LNCAP (cell line): ENCODE results near the gene IL13.

ENCODE experiments used
- TF ChIP-seq, protein P1 (sequence below): fragments of 450-650 bp; IDR thresholded peaks from 2 replicates; pipeline ENCODE4 v1.5.1; 2017; ENCODE audit warnings: mild to moderate bottlenecking

IL13 gene

DNA sequence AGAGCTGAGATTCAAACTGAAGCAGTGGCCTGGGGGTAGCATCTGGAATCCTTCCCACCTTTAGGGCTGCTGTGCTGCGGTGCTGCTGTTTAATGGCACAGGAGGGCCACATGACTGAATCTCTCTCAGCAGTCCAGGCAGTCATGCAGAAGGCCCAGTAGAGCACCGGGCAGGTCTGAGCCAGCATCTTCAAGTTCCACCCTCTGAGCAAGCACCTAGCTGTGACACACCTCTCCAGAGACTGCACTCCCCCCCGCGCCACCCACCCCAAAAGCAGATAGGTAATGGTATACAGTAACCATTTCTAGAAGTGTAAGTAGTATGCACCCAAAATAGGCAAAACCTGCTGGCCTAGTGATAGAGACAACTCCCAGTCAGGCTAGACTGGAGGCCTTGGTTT, 24.0 kb downstream of the IL13 start:
- TF ChIP-seq, protein P1, sequence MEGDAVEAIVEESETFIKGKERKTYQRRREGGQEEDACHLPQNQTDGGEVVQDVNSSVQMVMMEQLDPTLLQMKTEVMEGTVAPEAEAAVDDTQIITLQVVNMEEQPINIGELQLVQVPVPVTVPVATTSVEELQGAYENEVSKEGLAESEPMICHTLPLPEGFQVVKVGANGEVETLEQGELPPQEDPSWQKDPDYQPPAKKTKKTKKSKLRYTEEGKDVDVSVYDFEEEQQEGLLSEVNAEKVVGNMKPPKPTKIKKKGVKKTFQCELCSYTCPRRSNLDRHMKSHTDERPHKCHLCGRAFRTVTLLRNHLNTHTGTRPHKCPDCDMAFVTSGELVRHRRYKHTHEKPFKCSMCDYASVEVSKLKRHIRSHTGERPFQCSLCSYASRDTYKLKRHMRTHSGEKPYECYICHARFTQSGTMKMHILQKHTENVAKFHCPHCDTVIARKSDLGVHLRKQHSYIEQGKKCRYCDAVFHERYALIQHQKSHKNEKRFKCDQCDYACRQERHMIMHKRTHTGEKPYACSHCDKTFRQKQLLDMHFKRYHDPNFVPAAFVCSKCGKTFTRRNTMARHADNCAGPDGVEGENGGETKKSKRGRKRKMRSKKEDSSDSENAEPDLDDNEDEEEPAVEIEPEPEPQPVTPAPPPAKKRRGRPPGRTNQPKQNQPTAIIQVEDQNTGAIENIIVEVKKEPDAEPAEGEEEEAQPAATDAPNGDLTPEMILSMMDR: no peak

DNA sequence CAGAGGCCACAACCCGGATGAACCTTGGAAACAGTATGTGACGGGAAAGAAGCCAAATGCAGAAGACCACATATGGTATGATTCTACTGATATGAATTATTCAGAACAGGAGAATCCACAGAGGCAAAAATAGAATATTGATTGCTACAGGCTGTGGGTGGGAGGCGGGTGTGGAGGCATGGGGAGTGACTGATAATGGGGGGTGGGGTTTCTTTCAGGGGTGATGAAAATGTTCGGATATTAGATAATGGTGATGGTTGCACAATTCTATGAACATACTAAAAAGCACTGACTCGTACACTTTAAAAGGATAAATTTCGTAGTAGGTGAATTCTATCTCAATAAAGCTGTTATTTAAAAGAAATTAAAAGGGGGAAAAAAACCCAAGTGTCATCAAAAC, 26.5 kb downstream of the IL13 start:
- TF ChIP-seq, protein P1: no peak

DNA sequence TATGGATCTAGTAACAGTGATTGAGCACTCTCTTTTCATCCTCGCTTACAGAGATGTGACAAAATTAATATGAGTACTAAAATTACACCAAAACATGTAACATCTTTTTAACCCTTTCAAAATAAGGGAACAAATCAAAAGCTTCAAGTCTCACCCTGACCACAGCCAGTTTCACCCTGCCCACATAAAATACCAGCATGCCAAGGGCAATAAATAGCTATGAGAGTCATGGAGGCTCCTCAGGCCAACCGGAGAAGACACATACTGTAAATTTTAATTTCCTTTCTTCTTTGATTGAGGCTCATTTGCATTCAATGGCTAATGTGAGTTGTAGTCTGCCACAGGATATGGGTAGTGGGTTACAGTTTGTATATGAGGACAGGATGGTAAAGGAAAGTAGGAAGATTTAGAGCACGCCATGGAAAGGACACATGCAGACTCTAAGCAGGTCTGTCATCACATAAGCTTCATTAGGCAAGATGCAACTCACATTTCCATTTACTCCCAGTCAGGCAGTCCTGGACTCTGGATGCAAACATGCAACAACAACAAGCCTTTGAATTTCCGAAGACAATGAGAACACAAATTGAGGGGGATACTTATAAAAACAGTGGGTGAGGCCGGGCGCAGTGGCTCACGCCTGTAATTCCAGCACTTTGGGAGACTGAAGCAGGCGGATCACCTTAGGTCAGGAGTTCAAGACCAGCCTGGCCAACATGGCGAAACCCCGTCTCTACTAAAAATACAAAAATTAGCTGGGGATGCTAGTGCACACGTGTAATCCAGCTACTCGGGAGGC, 27.1 kb downstream of the IL13 start:
- TF ChIP-seq, protein P1: no peak

DNA sequence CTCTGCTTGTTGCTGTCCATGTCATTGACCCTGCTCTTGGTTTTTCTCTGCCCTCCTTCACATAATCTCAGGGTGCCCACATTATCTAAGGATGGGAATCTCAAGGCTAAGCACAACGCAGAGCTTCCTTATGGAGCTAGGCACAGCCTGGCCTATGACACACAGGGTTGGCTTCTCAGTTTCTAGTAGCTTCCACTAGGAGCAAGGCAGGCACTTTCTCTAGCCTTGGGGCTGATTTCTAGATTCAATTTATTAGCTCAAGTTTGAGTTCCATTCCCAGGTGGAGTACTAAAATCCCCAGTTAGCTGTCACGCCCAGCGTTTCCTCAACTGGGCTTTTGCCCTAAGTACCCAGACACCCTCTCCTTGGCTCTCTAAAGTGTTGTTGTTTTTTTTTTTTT, 28.2 kb downstream of the IL13 start:
- TF ChIP-seq, protein P1: no peak

DNA sequence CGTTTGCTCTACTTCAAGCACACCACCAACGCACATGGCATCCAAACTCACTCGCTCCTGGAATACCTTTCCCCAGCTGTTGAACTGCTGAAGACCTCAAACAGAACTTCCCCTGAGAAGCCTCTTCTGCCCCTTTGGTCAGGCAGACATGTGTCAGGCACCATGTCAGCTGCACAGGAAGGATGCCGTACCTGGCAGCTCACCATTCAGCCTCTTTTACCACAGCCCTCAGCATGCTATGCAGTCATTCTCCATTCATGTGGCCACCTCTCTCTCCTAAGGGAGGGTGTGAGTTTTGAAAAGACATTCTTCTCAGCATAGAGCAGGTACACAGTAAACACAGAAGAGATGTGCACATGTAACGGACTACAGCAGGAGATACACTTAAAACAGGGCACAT, 30.0 kb downstream of the IL13 start:
- TF ChIP-seq, protein P1: no peak

DNA sequence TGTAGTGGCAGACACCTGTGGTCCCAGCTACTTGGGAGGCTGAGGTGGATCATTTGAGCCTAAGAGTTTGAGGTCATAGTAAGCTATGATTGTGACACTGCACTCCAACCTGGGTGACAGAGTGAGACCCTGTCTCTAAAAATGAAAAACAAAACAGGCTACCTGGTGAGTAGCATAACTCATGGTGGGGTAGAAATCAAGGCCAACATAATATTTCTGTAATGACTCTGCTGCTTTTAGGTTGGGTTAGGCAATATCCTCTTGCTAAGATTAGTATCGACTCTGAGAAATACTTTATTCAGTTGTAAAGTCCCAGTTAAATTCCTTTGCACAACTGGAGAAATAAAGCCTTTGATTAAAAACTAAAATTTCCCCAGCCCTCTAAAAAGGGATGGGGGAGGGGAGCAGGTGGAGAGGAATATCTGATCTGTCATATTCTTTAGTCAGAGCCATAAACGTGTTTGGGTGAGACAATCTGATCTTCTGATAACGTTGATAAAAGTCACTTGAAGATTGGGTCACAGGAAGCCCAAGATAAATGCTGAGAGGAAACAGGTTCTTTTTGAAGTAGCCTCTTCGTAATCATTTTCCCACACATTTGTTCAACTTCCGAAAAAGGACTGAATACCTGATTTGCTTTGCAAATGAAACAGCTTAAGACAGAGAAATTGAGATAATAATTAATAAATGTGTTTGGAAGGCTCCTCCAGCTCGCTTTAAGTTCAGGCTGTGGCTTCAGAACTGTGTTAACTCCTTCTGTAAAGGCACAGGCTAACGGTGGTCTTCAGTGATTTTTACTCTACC, 30.8 kb downstream of the IL13 start:
- TF ChIP-seq, protein P1: no peak

DNA sequence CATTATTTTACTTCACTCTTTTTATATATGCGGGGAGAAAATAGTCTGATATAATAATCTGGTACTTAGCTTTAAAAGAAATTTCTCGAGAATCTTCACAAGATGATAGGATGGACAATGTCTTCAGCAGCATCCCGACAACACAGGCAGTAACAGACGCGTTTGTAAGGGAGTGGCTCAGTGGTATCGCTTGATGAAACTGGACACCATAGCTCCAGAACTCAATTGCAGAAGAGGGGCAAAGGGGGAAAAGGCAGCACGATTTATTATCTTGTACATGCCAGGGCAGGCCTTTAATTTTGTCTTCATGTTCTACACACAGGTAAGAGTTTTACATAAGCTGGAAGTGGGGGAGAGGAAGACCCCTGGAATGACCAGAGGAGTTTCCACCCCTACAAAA, 31.5 kb downstream of the IL13 start:
- TF ChIP-seq, protein P1: no peak
